DND-41 (cell line): ENCODE data around the gene C13orf46.

Experiments
- ATAC-seq: fragments of 200-7000 bp; cut with Tn5 transposase; 3 replicates; pipeline ENCODE4 v1.9.1; 2021; ENCODE audit warnings: low read depth; ENCODE audit not compliant: insufficient read depth
- DNase-seq: peaks from one replicate; pipeline ENCODE4 v3.0.0-alpha.2; 2020
- H2AFZ ChIP-seq: 2 replicates; pipeline ENCODE4 v1.6.0; 2012; ENCODE audit warnings: low read depth, low read length
- H3K27ac ChIP-seq: 2 replicates; pipeline ENCODE4 v1.5.1; 2012; ENCODE audit warnings: low read length, inconsistent platforms
- H3K27me3 ChIP-seq: fragments of 200-600 bp; sonication (generic); 2 replicates; pipeline ENCODE4 v1.6.0; 2012; ENCODE audit warnings: low read length, mild to moderate bottlenecking, inconsistent platforms; ENCODE audit not compliant: insufficient read depth, poor library complexity
- H3K36me3 ChIP-seq: 2 replicates; pipeline ENCODE4 v1.5.1; 2012; ENCODE audit warnings: low read length, inconsistent platforms; ENCODE audit not compliant: insufficient read depth
- H3K4me1 ChIP-seq: 2 replicates; pipeline ENCODE4 v1.5.1; 2012; ENCODE audit warnings: mild to moderate bottlenecking, low read length; ENCODE audit not compliant: insufficient read depth
- H3K4me2 ChIP-seq: 2 replicates; pipeline ENCODE4 v1.6.0; 2012; ENCODE audit warnings: mild to moderate bottlenecking, moderate library complexity, low read length, inconsistent platforms; ENCODE audit not compliant: insufficient read depth
- H3K4me3 ChIP-seq, 2 experiments: fragments of 200-600 bp in 1 of 2; shearing (Covaris generic) in 1 of 2; 2 replicates each; pipeline ENCODE4 v1.5.1; 2012 to 2016; ENCODE audit warnings: inconsistent platforms in 2 of 2, low read length in 2 of 2, mild to moderate bottlenecking in 2 of 2, low read depth in 1 of 2, moderate library complexity in 1 of 2
- H3K79me2 ChIP-seq: 2 replicates; pipeline ENCODE4 v1.6.0; 2012; ENCODE audit warnings: low read length, inconsistent platforms; ENCODE audit not compliant: insufficient read depth
- H3K9ac ChIP-seq: 2 replicates; pipeline ENCODE4 v1.6.0; 2012; ENCODE audit warnings: low read depth, mild to moderate bottlenecking, inconsistent platforms, low read length, moderate library complexity
- H3K9me3 ChIP-seq: 2 replicates; pipeline ENCODE4 v1.5.1; 2012; ENCODE audit warnings: low read length, moderate library complexity, mild to moderate bottlenecking, inconsistent platforms; ENCODE audit not compliant: insufficient read depth, severe bottlenecking
- H4K20me1 ChIP-seq: 2 replicates; pipeline ENCODE4 v1.6.0; 2012; ENCODE audit warnings: low read length; ENCODE audit not compliant: insufficient read depth
- CTCF ChIP-seq: IDR thresholded peaks from 2 replicates; pipeline ENCODE4 v1.5.1; 2012; ENCODE audit warnings: borderline replicate concordance, low read length, moderate library complexity, mild to moderate bottlenecking; ENCODE audit not compliant: poor library complexity, severe bottlenecking; ENCODE audit errors: extremely low read depth
- EZH2 ChIP-seq: IDR thresholded peaks from 3 replicates; pipeline ENCODE4 v1.6.1; 2012; ENCODE audit warnings: borderline replicate concordance, low read depth, mild to moderate bottlenecking, moderate library complexity, low read length, inconsistent platforms; ENCODE audit not compliant: severe bottlenecking

C13orf46 gene

GRCh38 chr13:114018461-114019055, 44.7 kb upstream of the C13orf46 start:
- Histone ChIP-seq H3K4me2 (no peak overlapping the region), H3K4me3 (no peak overlapping the region), H3K79me2 (no peaks in the 10 kb centered on the region), H2AFZ (no peak overlapping the region), H3K9me3 (no peaks in the 10 kb centered on the region), H3K27ac (no peak overlapping the region), H3K9ac (no peak overlapping the region), H4K20me1 (peaks cover 7% of the 10 kb centered on the region; the same call in 1 of the 2 replicates), H3K4me1 (no peaks in the 10 kb centered on the region), H3K27me3 (no peaks in the 10 kb centered on the region), H3K36me3 (peaks cover 94% of the 10 kb centered on the region)
- ATAC-seq: no peak
- no peak for DNase-seq
- no peak for TF ChIP-seq CTCF
- no peak for TF ChIP-seq EZH2

- H3K9ac ChIP-seq: no peak overlapping the region
- no peaks in the 10 kb centered on the region for H3K9me3 ChIP-seq
- peaks cover 91% of the 10 kb centered on the region for H3K36me3 ChIP-seq
- H3K27ac ChIP-seq: no peak overlapping the region
- no peaks in the 10 kb centered on the region for H3K27me3 ChIP-seq
- no peaks in the 10 kb centered on the region for H3K4me1 ChIP-seq
- DNase-seq (no peak), ATAC-seq (no peak)
- H3K4me3 ChIP-seq: no peak overlapping the region
- no peaks in the 10 kb centered on the region for H3K79me2 ChIP-seq
- peaks cover 5% of the 10 kb centered on the region; the same call in 1 of the 2 replicates for H4K20me1 ChIP-seq
- no peak for TF ChIP-seq EZH2
- TF ChIP-seq CTCF: no peak
- no peak overlapping the region for H2AFZ ChIP-seq
- H3K4me2 ChIP-seq: no peak overlapping the region
These were observed 44.1 kb upstream of the C13orf46 start for GRCh38 chr13:114017966-114018365.

- Histone ChIP-seq H3K4me1 (no peaks in the 10 kb centered on the region), H3K36me3 (peaks cover 91% of the 10 kb centered on the region), H4K20me1 (peaks cover 5% of the 10 kb centered on the region; the same call in 1 of the 2 replicates), H3K27me3 (no peaks in the 10 kb centered on the region), H2AFZ (no peak overlapping the region), H3K4me2 (no peak overlapping the region), H3K27ac (no peak overlapping the region), H3K9me3 (no peaks in the 10 kb centered on the region), H3K79me2 (no peaks in the 10 kb centered on the region), H3K9ac (no peak overlapping the region), H3K4me3 (no peak overlapping the region)
- DNase-seq (no peak), ATAC-seq (no peak)
- TF ChIP-seq EZH2 (no peak), CTCF (peak; percentile 31)
These were observed 43.3 kb upstream of the C13orf46 start for GRCh38 chr13:114017028-114017630.
